HG03442 (cell line): ENCODE measurements around the gene FRMD4A.
"Not testable (repeated sequence)": the region's sequence is repeated elsewhere in the genome, so short reads cannot be mapped to it uniquely, and the experiment has no call there.

Experiments used
- ATAC-seq: cut with Tn5 transposase; IDR thresholded peaks from one replicate; pipeline ENCODE4 v1.9.1; 2021; ENCODE audit warnings: mild to moderate bottlenecking, moderate library complexity; ENCODE audit not compliant: unreplicated experiment

Gene FRMD4A

DNA sequence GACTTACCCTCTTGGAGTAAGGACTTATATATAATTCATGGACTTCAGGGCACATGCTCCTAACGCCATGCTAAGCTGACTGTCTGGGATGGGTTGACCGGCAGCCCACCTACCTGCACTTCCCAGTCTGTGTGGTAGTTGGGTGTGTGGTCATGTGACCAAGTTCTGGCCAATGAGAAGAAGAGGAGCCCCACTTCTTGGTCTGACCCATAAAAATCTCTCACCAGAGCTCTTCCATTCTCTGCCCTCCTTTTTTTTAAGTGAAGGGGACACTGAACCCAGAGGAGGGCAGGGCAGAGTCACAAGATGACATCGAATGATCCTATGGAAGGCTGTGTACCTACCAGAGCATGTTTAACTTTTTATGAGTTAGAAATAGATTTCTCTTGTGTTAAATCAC lies 370.1 kb downstream of the FRMD4A start:
- ATAC-seq: no peak

GRCh38 chr10:13959443-13960359 lies 371.0 kb downstream of the FRMD4A start:
- ATAC-seq: no peak

DNA sequence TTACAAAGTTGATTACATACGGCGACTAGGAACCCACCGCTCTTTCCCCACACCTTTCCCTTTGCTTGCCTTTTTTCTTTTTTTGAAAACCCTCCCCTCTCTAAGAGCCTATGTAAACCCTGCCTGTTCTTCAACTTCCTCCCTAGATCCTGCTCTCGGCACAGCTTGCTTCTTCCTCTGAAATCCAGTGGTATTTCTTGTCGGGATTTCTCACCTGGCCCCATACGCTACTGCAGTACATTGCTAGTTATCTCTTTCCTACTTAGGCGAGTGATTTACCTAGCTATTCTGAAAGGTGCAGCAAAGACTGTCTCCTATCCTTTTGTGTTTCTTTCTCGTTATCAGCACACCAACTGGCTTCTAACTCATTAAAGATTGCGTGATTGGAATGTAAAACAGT lies 372.9 kb downstream of the FRMD4A start:
- no peak for ATAC-seq

DNA sequence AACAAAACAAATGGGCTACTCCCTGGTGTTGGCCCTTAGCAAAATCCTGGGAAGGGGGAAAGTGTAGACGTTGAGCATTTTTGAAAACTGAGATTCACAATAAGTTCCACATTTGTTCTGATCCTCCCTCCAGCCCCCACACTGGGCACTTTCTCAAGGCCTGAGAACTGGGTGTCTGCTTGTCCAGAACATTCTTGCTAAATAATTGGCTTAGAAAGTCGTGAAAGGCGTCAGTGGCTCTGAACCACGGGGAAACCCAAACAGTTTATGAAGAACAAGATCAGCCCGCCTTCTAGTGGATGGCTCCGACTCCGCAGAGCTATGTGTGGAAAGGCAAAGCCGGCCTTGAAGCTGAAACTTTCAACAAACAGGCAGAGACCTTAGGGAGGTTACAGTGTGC lies 373.9 kb downstream of the FRMD4A start:
- no peak for ATAC-seq

DNA sequence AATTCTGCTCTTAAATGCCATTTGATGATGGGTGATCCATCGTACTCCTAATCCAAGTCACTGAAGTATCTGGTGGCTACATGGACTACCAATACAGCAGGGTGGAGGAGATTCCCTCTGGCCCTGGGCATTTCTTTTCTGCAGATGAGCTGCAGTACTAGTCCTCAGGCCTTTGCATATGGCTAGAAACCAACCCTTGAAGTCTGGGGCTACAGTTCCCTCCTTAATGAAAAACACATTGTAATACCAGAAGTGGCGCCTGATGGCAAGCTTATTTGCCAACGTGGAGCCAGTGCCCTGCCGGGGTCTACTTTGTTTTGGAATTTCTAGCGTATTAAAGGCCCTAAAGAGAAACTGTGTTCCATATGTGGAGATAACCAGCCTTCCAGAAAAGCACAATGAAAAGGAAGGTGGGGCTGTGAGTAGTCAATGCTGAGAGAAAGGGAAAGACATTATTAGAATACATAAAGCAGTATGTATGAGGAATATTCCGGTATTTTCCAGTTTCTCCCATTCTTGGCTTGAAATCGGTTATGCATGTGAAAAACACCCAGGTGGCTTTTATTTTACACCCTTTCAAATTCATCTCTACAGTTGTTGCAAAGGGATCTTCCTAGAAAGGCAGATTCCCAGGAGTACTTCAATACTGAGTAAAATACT lies 375.2 kb downstream of the FRMD4A start:
- no peak for ATAC-seq

DNA sequence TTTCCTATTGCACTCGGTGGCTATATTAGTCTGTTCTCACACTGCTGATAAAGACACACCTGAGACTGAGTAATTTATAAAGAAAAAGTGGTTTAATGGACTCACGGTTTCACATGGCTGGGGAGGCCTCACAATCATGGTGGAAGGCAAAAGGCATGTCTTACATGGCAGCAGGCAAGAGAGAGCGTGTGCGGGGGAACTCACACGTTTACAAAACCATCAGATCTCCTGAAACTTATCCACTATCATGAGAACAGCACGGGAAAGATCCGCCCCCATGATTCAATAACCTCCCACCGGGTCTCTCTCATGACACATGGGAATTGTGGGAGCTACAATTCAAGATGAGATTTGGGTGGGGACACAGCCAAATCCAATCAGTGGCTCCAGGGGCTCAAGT lies 376.5 kb downstream of the FRMD4A start:
- not testable (repeated sequence) for ATAC-seq

GRCh38 chr10:13953371-13953770 lies 377.4 kb downstream of the FRMD4A start:
- ATAC-seq: no peak

GRCh38 chr10:13950543-13950939 lies 380.2 kb downstream of the FRMD4A start:
- no peak for ATAC-seq

- ATAC-seq: no peak
Measured at GRCh38 chr10:13949844-13950542, 380.7 kb downstream of the FRMD4A start.

GRCh38 chr10:13946209-13946460 lies 384.6 kb downstream of the FRMD4A start:
- no peak for ATAC-seq

DNA sequence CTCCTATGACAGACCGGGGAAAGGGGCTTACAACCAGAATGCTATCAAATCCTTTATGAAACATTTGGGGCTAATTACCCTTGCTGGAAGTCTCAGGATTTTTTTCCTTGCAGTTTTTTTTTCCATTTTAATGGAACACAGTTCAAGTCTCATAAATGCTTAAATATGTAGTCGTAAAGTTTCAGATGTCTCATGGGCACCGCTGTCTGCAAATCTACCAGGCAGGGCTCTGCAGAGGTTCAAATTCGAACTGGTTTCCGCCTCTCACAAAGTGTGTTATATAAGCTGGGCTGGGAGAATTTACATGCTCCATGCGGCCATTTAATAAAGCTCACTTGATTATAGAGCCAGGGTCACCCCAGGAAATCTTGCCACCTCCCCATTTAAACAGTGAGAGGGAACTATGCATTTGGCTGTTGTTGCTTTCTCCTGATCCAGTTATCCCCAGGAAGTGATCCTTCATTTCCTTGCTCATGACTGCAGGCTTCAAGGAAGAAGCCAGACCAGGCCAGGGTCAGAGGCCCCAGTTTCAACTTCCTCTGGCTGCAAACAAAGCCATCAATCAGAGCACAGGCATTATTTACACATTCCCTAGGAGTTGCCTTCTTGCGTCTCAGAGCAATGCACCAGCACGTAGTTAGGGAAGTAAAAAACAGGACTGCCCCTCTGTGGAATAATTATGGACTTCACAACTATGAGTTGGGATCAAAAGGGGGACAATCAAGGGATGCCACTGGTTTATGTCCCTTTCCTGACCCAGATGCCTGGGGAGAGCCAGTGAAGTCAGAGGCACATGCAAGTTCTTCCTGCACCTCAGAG lies 385.1 kb downstream of the FRMD4A start:
- no peak for ATAC-seq

GRCh38 chr10:13944823-13945222 lies 385.9 kb downstream of the FRMD4A start:
- ATAC-seq: no peak

DNA sequence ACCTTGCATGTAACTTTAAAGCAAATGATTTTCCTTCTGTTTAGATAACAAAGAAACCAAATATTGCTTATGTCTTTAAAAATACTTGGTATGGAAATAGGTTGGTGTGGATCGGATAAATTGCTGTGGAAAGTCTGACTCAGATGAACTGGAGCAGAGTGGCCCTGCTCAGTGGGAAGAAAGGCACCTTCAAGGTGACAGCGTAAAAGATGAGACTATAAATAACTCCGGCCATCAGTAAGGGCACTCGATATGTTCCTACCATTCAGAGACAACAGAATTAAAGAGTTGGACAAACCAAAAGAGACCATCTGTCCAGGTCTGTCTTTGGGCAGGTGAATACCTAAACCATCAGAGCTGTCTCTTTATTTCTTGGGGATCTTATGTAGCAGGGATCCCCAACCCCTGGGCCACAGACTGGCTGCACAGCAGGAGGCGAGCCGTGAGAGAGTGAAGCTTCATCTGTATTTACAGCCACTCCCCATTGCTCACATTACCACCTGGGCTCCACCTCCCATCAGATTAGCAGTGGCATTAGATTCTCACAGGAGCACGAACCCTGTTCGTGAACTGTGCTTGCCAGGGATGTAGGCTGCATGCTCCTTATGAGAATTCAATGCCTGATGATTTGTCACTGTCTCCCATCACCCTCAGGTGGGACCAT lies 386.9 kb downstream of the FRMD4A start:
- ATAC-seq: no peak

DNA sequence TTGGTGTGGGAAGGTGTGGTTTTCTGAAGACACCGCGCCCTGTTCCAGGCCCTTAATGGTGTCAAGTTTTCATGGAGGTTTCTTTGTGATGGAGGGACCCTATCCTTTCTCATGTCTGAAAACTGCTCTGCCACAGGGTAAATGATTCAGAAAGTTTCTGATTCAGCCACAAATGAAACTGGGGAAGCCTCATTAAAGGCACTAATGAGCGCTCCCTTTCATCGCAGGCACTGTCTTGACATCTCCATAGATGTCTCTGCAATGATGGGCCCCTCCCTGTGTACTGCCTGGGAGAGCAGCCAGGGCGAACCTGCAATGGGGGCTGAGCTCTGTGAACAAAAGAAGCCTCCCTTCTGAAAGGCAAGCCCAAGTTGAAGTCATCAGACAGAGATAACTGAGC lies 388.7 kb downstream of the FRMD4A start:
- peak; percentile 63 for ATAC-seq

DNA sequence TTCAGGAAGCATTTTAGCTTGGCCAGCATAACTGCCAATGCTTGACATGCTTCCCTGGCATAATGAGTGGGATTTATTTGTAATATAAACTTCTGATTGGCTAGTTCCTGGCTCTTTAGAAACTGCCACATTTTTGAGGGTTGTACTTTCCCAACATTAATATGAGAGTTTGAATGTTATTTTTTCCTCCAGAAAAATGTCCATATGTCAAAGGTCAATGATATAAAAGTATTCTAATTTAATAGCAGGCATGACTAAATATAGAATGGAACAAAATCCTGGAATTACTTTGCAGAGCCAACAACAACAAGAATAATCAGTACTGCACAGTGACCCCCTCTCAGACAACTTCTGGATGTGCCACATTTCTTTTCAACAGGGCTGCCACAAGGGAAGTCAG lies 391.3 kb downstream of the FRMD4A start:
- no peak for ATAC-seq

DNA sequence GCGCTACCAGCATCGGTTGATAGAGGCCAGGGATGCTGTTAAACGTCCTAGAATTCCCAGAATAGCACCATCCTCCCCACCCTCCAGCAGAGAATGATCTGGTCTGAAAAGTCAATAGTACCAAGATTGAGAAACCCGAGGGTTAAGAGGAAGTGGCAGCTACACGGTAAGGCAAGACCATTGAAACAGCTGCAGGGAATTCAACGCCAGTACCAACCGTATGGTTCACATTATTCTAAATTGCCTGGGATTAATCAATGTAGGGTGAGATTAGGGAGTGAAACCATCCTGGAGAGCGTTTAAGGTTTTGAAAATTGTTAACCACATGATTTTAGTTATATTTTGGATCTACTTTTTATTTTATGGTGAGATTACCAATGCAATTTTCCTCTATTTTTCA lies 391.8 kb downstream of the FRMD4A start:
- ATAC-seq: no peak

DNA sequence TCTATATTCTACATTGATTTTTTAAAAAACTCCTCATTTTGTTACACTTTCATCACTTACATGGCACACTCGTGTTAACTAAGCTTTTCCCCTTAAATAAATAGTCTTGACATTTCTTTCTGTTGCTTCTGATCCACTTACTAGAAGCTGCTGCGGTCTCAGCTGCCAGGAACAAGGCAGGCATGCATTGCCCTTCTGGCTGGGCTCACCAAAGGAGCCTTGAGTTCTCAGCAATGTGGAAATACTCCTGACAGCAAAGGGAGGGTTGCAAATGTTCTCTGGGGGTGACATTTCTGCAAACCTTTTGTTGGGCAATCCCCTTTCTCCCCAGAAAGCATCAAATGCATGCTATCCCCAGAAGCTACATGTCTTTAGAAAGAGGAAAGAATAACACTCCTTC lies 393.9 kb downstream of the FRMD4A start:
- ATAC-seq: no peak

- no peak for ATAC-seq
Measured at GRCh38 chr10:13930120-13930519, 400.6 kb downstream of the FRMD4A start.

GRCh38 chr10:13928451-13928850 lies 402.3 kb downstream of the FRMD4A start:
- ATAC-seq: no peak

GRCh38 chr10:13925971-13926780 lies 404.5 kb downstream of the FRMD4A start:
- ATAC-seq: no peak
